GM12864 (cell line): ENCODE measurements around the gene MARCHF3.

Experiments
- DNase-seq: peaks from one replicate; pipeline ENCODE4 v3.0.0-alpha.2; 2011; ENCODE audit warnings: low read depth
- H3K4me3 ChIP-seq: 2 replicates; pipeline ENCODE4 v1.5.1; 2011; ENCODE audit warnings: mild to moderate bottlenecking, low read depth, low read length, control low read depth
- TF ChIP-seq, protein P1 (sequence below): IDR thresholded peaks from 2 replicates; pipeline ENCODE4 v1.5.1; 2011; ENCODE audit warnings: low read depth, mild to moderate bottlenecking, moderate library complexity, low read length, control low read depth, inconsistent platforms; ENCODE audit errors: missing control alignments

MARCHF3 gene

DNA sequence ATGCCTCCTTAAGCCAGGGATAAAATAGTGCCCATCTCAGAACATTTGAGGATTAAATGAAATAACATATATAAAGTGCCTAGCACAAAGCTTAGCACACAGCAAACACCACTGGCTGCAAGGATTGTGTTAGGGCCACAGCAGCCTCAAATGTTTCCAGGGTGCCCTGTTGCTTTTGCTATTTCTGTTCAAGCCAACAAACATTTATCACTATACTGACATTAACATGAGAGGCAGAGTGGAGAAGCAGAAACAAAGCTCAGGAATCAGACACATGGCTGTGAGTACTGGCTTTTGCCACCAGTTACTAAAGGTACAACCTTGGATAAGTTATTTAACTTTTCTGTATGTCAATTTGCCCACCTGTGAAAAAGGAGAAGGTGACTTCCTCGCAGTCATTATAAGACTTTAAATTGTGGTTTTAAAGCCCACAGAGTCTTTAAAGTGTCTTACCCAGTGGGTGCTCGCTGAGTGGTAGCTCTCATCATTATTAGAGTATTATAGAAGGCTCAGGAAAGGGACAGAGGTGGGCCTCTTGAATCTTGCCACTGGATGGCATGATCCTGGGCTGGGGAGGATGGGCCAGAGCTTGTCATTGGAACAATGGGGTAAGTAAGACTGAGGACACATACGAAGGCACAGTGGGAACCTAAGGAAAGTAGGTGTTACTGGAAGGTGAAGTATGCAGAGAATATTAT, 98.2 kb downstream of the MARCHF3 start:
- no peak overlapping the region for H3K4me3 ChIP-seq
- no peak for DNase-seq
- TF ChIP-seq, protein P1, sequence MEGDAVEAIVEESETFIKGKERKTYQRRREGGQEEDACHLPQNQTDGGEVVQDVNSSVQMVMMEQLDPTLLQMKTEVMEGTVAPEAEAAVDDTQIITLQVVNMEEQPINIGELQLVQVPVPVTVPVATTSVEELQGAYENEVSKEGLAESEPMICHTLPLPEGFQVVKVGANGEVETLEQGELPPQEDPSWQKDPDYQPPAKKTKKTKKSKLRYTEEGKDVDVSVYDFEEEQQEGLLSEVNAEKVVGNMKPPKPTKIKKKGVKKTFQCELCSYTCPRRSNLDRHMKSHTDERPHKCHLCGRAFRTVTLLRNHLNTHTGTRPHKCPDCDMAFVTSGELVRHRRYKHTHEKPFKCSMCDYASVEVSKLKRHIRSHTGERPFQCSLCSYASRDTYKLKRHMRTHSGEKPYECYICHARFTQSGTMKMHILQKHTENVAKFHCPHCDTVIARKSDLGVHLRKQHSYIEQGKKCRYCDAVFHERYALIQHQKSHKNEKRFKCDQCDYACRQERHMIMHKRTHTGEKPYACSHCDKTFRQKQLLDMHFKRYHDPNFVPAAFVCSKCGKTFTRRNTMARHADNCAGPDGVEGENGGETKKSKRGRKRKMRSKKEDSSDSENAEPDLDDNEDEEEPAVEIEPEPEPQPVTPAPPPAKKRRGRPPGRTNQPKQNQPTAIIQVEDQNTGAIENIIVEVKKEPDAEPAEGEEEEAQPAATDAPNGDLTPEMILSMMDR, result no peak

GRCh38 chr5:126928041-126928440, 102.3 kb downstream of the MARCHF3 start:
- no peak for DNase-seq
- TF ChIP-seq, protein P1, result no peak
- H3K4me3 ChIP-seq, result no peak overlapping the region

GRCh38 chr5:126927429-126927828, 102.9 kb downstream of the MARCHF3 start:
- TF ChIP-seq, protein P1, result no peak
- no peak for DNase-seq

GRCh38 chr5:126926187-126926586, 104.2 kb downstream of the MARCHF3 start:
- TF ChIP-seq, protein P1, result no peak
- no peak for DNase-seq
- H3K4me3 ChIP-seq, result no peak overlapping the region

More at GRCh38 chr5:126927429-126927828, 102.9 kb downstream of the MARCHF3 start:
- no peak overlapping the region for H3K4me3 ChIP-seq

DNA sequence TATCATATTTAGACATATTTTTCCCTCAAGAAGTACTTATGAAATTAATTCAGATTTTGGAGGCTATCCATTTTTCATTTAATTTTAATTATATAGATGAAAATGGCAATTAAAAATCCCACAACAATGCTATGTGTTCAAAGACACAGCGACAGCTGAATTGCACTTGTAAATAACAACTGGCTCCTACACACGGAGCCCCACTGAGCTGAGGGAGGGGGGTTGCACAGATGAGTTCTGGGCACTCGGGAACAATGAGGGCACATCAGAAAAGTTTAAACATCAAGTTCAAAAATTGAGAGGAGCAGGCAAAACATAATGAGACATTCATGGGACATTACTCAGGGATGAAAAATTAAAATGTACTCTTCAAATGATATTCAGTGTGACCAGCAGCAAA, 104.9 kb downstream of the MARCHF3 start:
- TF ChIP-seq, protein P1, result no peak
- DNase-seq, result no peak
- no peak overlapping the region for H3K4me3 ChIP-seq

GRCh38 chr5:126924331-126925033, 105.9 kb downstream of the MARCHF3 start:
- no peak overlapping the region for H3K4me3 ChIP-seq
- TF ChIP-seq, protein P1, result no peak
- no peak for DNase-seq
